NCI-H345 (cell line): ENCODE measurements around the gene ERCC1.

Experiments
- DNase-seq: peaks from one replicate; lab custom pipeline; 2025; lab: John Stamatoyannopoulos, UW

ERCC1 gene

GRCh38 chr19:45423589-45424190 lies at the start of gene ERCC1:
TSS of gene ERCC1 (minus strand) at chr19:45423917. CDS start at chr19:45423374, 543 bp downstream.
- peak; percentile 95 for DNase-seq

- no peak for DNase-seq
Observed at GRCh38 chr19:45473367-45473681, 49.6 kb upstream of the ERCC1 start.

GRCh38 chr19:45472563-45473366 lies 49.0 kb upstream of the ERCC1 start:
- no peak for DNase-seq

GRCh38 chr19:45471931-45472562 lies 48.3 kb upstream of the ERCC1 start:
- no peak for DNase-seq

GRCh38 chr19:45471111-45471930 lies 47.6 kb upstream of the ERCC1 start:
- no peak for DNase-seq

GRCh38 chr19:45470762-45471081 lies 47.0 kb upstream of the ERCC1 start:
- DNase-seq: no peak

GRCh38 chr19:45469945-45470761 lies 46.4 kb upstream of the ERCC1 start:
- DNase-seq: no peak

- peak; percentile 90 for DNase-seq
Observed at GRCh38 chr19:45469132-45469944, 45.6 kb upstream of the ERCC1 start.

- no peak for DNase-seq
Observed at GRCh38 chr19:45468803-45469131, 45.0 kb upstream of the ERCC1 start.

- no peak for DNase-seq
Observed at GRCh38 chr19:45468159-45468651, 44.5 kb upstream of the ERCC1 start.

- peak; percentile 91 for DNase-seq
Observed at GRCh38 chr19:45467456-45468158, 43.9 kb upstream of the ERCC1 start, which contains the start of gene FOSB. TSS of gene FOSB (plus strand) at chr19:45467996. CDS start at chr19:45468587, 591 bp downstream.

GRCh38 chr19:45467115-45467455 lies 43.4 kb upstream of the ERCC1 start:
- DNase-seq: no peak

- DNase-seq: no peak
Observed at GRCh38 chr19:45464852-45465441, 41.2 kb upstream of the ERCC1 start.

GRCh38 chr19:45464274-45464673 lies 40.6 kb upstream of the ERCC1 start:
- DNase-seq: no peak

GRCh38 chr19:45463241-45463640 lies 39.5 kb upstream of the ERCC1 start:
- no peak for DNase-seq

GRCh38 chr19:45462174-45462573 lies 38.5 kb upstream of the ERCC1 start:
- no peak for DNase-seq

- no peak for DNase-seq
Observed at GRCh38 chr19:45460807-45461347, 37.2 kb upstream of the ERCC1 start.

- DNase-seq: no peak
Observed at GRCh38 chr19:45457776-45458175, 34.1 kb upstream of the ERCC1 start.

- no peak for DNase-seq
Observed at GRCh38 chr19:45456500-45456815, 32.7 kb upstream of the ERCC1 start.
